ENCODE data around the gene HRNR.

- no peak for TF ChIP-seq CTCF (IDR thresholded peaks at IDR 0.05)
- TF ChIP-seq POLR2A (IDR thresholded peaks at IDR 0.05): no peak
- no peak for TF ChIP-seq EP300 (IDR thresholded peaks at IDR 0.05)
Measured at GRCh38 chr1:152168535-152168868, 55.5 kb downstream of the HRNR start.

Measured in ovary (tissue), 3 donors.